Measurements from ENCODE around the gene KAT6B. TPM values are rescaled to one million over a fixed set of nuclear protein-coding genes. Genes with fewer than 3 reads are reported as not detected.

Gene KAT6B
- total and polyA plus RNA-seq, 2 of the 8 experiments (the other 6 are each of a cell fraction or from before 2014, with no cell fraction given) = 7.3 to 30.8 TPM

GRCh38 chr10:75051308-75051707, 224.9 kb downstream of the KAT6B start:
- no peak overlapping the region for H4K8ac ChIP-seq (ENCODE audit: extremely low read depth, insufficient read depth, low read length)
- no peak overlapping the region for H4K91ac ChIP-seq (replicated peaks; ENCODE audit: insufficient read length, low read length)
- no peaks in the 10 kb centered on the region for H3K23me2 ChIP-seq (ENCODE audit: low read depth, low read length)
- H3K9ac ChIP-seq (replicated peaks in 1 of 4; ENCODE audit: extremely low read depth in 1 of 4, low read depth in 3 of 4, low read length in 3 of 4) = no peak overlapping the region
- DNase-seq (ENCODE audit: low read depth in 1 of 2, low spot score in 2 of 2) (no peak), FAIRE-seq (no peak)
- H2BK120ac ChIP-seq (replicated peaks; ENCODE audit: low read depth, low read length) = no peak overlapping the region
- no peaks in the 10 kb centered on the region for H3K79me2 ChIP-seq (ENCODE audit: control insufficient read depth in 1 of 2, insufficient read depth in 2 of 2, low read length in 2 of 2)
- H2AK5ac ChIP-seq (ENCODE audit: low read depth, low read length) = no peak overlapping the region
- no peak overlapping the region for H2BK20ac ChIP-seq (ENCODE audit: low read length)
- H2BK15ac ChIP-seq (ENCODE audit: low read length) = no peak overlapping the region
- H4K5ac ChIP-seq (ENCODE audit: insufficient read length, low read depth, low read length) = no peak overlapping the region
- H3K14ac ChIP-seq (ENCODE audit: insufficient read length) = no peak overlapping the region
- H3K23ac ChIP-seq (ENCODE audit: insufficient read length) = no peak overlapping the region
- H3K36me3 ChIP-seq (ENCODE audit: control insufficient read depth in 2 of 4, insufficient read depth in 4 of 4, low read length in 3 of 4) = no peaks in the 10 kb centered on the region
- no peak overlapping the region for H3K4me3 ChIP-seq (ENCODE audit: extremely low read depth in 1 of 4, insufficient read depth in 2 of 4, low read depth in 3 of 4, low read length in 4 of 4)
- no peak overlapping the region for H2AFZ ChIP-seq (ENCODE audit: low read length)
- no peaks in the 10 kb centered on the region for H3K79me1 ChIP-seq (ENCODE audit: low read depth, low read length)
- no peak overlapping the region for H3K27ac ChIP-seq (ENCODE audit: low read depth, low read length)
- H3K18ac ChIP-seq (ENCODE audit: extremely low read depth, low read length) = no peak overlapping the region
- H3K4me2 ChIP-seq (ENCODE audit: insufficient read depth in 1 of 2, low read depth in 2 of 2, low read length in 2 of 2) = no peak overlapping the region
- no peak overlapping the region for H2BK5ac ChIP-seq (ENCODE audit: low read depth, low read length)
- 88% methylated on average over 5 of the region's 5 CpGs; no CpG with 5 or more reads in 1 of the 2 experiments for WGBS, 2 experiments (ENCODE audit: extremely low coverage in 1 of 2, insufficient coverage in 1 of 2, insufficient read length in 1 of 2, insufficient replicate concordance in 2 of 2, low coverage in 1 of 2, low lambda C conversion rate in 2 of 2, missing lambda C conversion rate in 1 of 2)
- no peaks in the 10 kb centered on the region; a peak in 2 of 7 replicates for H3K4me1 ChIP-seq (replicated peaks in 1 of 4; ENCODE audit: control insufficient read depth in 3 of 4, insufficient read depth in 4 of 4, low read length in 3 of 4)
- POLR2A ChIA-PET (ENCODE audit: partially characterized antibody) = no interaction called here
- H2BK12ac ChIP-seq (ENCODE audit: low read depth, low read length) = no peak overlapping the region
- no peak overlapping the region for H3K4ac ChIP-seq (replicated peaks; ENCODE audit: insufficient read length, low read depth, low read length)
- no peaks in the 10 kb centered on the region for H3K27me3 ChIP-seq (replicated peaks in 1 of 4; ENCODE audit: control insufficient read depth in 3 of 4, extremely low read depth in 1 of 4, insufficient read depth in 3 of 4, low read length in 3 of 4)
- H3K56ac ChIP-seq (replicated peaks; ENCODE audit: insufficient read length, low read depth, low read length) = no peak overlapping the region
- CTCF ChIA-PET (ENCODE audit: partially characterized antibody) = interaction anchor here (0.7 to 1.4 kb wide), 5 partner anchors 25 to 807 kb away, joined by 3 to 4 read pairs (median 3); no protein-coding TSS in a partner anchor
- no peaks in the 10 kb centered on the region for H3K9me3 ChIP-seq (ENCODE audit: insufficient read depth in 2 of 2, low read depth in 1 of 2, low read length in 1 of 2)
- H4K20me1 ChIP-seq (replicated peaks in 1 of 2; ENCODE audit: control insufficient read depth in 1 of 2, insufficient read depth in 2 of 2, low read length in 2 of 2) = no peaks in the 10 kb centered on the region
- TF ChIP-seq KDM5A (IDR thresholded peaks at IDR 0.05; ENCODE audit: low read length) (no peak), EZH2 (IDR thresholded peaks at IDR 0.05; ENCODE audit: low read depth, low read length, severe bottlenecking) (no peak), MAFK (IDR thresholded peaks at IDR 0.05; ENCODE audit: low read depth, low read length) (no peak), TCF12 (IDR thresholded peaks at IDR 0.05; ENCODE audit: low read depth, low read length) (no peak), E2F6 (IDR thresholded peaks at IDR 0.05) (no peak), CEBPB (IDR thresholded peaks at IDR 0.05; ENCODE audit: low read depth, low read length) (no peak), CTBP2 (IDR thresholded peaks at IDR 0.05; ENCODE audit: borderline replicate concordance, insufficient read depth, insufficient read length, low read length) (no peak), CHD2 (IDR thresholded peaks at IDR 0.05; ENCODE audit: low read length) (no peak)

All from H1 (cell line).